ENCODE data around the gene HAUS7.

Gene HAUS7

GRCh38 chrX:153499876-153500275 is 29.5 kb upstream of the HAUS7 start:
- DNase-seq: peak in 40 of 51 donors; percentile 4 to 81 (median 53)

GRCh38 chrX:153499341-153499740 is 29.0 kb upstream of the HAUS7 start:
- no peak for DNase-seq

GRCh38 chrX:153498453-153498852 is 28.1 kb upstream of the HAUS7 start:
- no peak for DNase-seq

GRCh38 chrX:153496590-153496959 is 26.2 kb upstream of the HAUS7 start:
- DNase-seq: no peak

GRCh38 chrX:153495903-153496589 is 25.7 kb upstream of the HAUS7 start:
- no peak for DNase-seq

- peak in 12 of 51 donors; percentile 3 to 55 (median 20) for DNase-seq
These were observed 25.0 kb upstream of the HAUS7 start for GRCh38 chrX:153495362-153495751.

- DNase-seq: peak in 14 of 51 donors; percentile 3 to 55 (median 19)
These were observed 24.4 kb upstream of the HAUS7 start, which contains the start of gene BGN for GRCh38 chrX:153494541-153495361. TSS of gene BGN (plus strand) at chrX:153494980. CDS start at chrX:153504632, 9,652 bp downstream.

GRCh38 chrX:153494061-153494460 is 23.7 kb upstream of the HAUS7 start:
- DNase-seq: no peak

- no peak for DNase-seq
These were observed 22.7 kb upstream of the HAUS7 start for GRCh38 chrX:153493085-153493484.

- DNase-seq: no peak
These were observed 22.2 kb upstream of the HAUS7 start for GRCh38 chrX:153492543-153492942.

- no peak for DNase-seq
These were observed 21.5 kb upstream of the HAUS7 start for GRCh38 chrX:153491918-153492317.

- no peak for DNase-seq
These were observed 21.1 kb upstream of the HAUS7 start for GRCh38 chrX:153491351-153491914.

GRCh38 chrX:153490217-153490930 is 20.0 kb upstream of the HAUS7 start:
- no peak for DNase-seq

GRCh38 chrX:153488231-153488914 is 18.0 kb upstream of the HAUS7 start:
- DNase-seq: no peak

GRCh38 chrX:153487590-153488071 is 17.3 kb upstream of the HAUS7 start:
- DNase-seq: no peak

- DNase-seq: no peak
These were observed 15.8 kb upstream of the HAUS7 start for GRCh38 chrX:153486171-153486570.

- no peak for DNase-seq
These were observed 15.2 kb upstream of the HAUS7 start for GRCh38 chrX:153485396-153486080.

GRCh38 chrX:153482376-153483015 is 12.1 kb upstream of the HAUS7 start:
- no peak for DNase-seq

GRCh38 chrX:153481043-153481442 is 10.7 kb upstream of the HAUS7 start:
- no peak for DNase-seq

- DNase-seq: peak in 14 of 51 donors; percentile 3 to 43 (median 15)
These were observed 8.4 kb upstream of the HAUS7 start for GRCh38 chrX:153478746-153479145.
